HL-60 (cell line): ENCODE measurements around the gene EIF4ENIF1.

ENCODE experiments used
- POLR2AphosphoS5 ChIP-seq: IDR thresholded peaks from 2 replicates; pipeline ENCODE4 v1.6.1; 2012; ENCODE audit warnings: low read depth
- REST ChIP-seq: IDR thresholded peaks from 2 replicates; pipeline ENCODE4 v1.6.1; 2012; ENCODE audit warnings: low read depth; ENCODE audit not compliant: insufficient replicate concordance
- TF ChIP-seq, protein P1 (sequence below): IDR thresholded peaks from one replicate; pipeline ENCODE4 v1.5.1; 2011; ENCODE audit warnings: low read length, control low read depth, inconsistent platforms; ENCODE audit not compliant: insufficient read depth

DNA sequence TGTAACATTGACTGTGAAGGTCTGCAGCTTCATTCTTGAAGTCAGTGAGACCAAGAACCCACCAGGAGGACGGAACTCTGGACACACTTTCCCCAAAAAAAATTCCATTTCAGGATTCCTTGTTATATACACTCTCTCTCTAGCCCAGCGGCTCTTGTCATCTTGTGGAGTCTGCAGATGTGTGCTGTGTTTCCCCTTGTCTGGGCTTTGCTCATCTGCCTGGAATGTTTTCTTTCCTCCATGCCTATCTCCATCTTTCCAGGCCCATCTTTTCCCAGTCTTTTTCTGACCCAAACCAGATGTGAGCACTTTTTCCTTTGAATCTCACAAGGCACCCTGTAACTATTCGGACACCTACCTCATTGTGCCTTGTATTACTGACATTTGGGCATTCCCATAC, 95.3 kb downstream of the EIF4ENIF1 start:
- TF ChIP-seq, protein P1, sequence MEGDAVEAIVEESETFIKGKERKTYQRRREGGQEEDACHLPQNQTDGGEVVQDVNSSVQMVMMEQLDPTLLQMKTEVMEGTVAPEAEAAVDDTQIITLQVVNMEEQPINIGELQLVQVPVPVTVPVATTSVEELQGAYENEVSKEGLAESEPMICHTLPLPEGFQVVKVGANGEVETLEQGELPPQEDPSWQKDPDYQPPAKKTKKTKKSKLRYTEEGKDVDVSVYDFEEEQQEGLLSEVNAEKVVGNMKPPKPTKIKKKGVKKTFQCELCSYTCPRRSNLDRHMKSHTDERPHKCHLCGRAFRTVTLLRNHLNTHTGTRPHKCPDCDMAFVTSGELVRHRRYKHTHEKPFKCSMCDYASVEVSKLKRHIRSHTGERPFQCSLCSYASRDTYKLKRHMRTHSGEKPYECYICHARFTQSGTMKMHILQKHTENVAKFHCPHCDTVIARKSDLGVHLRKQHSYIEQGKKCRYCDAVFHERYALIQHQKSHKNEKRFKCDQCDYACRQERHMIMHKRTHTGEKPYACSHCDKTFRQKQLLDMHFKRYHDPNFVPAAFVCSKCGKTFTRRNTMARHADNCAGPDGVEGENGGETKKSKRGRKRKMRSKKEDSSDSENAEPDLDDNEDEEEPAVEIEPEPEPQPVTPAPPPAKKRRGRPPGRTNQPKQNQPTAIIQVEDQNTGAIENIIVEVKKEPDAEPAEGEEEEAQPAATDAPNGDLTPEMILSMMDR, result no peak
- no peak for TF ChIP-seq REST
- no peak for TF ChIP-seq POLR2AphosphoS5
